K562 (cell line): ENCODE results near the gene SLA2. TPM values are rescaled to one million over a fixed set of nuclear protein-coding genes. Genes with fewer than 3 reads are reported as not detected.

Experiments used
- ASH1L ChIP-seq: fragments of 450-650 bp; IDR thresholded peaks from 2 replicates; pipeline ENCODE4 v1.6.1; 2018; ENCODE audit warnings: borderline replicate concordance, mild to moderate bottlenecking, low read depth; ENCODE audit not compliant: partially characterized antibody
- EP400 ChIP-seq: fragments of 450-650 bp; IDR thresholded peaks from 2 replicates; pipeline ENCODE4 v1.6.1; 2017; ENCODE audit warnings: antibody characterized with exemption, mild to moderate bottlenecking, moderate library complexity
- EZH2 ChIP-seq: IDR thresholded peaks from 2 replicates; pipeline ENCODE4 v1.6.1; 2012; ENCODE audit warnings: low read depth, mild to moderate bottlenecking, inconsistent platforms, low read length, borderline replicate concordance
- GATAD2A ChIP-seq: fragments of 450-650 bp; IDR thresholded peaks from 2 replicates; pipeline ENCODE4 v1.6.1; 2017
- HDAC1 ChIP-seq, 2 experiments: fragments of 450-650 bp; IDR thresholded peaks; 2 replicates each; pipeline ENCODE4 v1.6.1; 2016 to 2017; ENCODE audit warnings: inconsistent platforms in 1 of 2, mild to moderate bottlenecking in 1 of 2, moderate library complexity in 1 of 2
- HMGN3 ChIP-seq: IDR thresholded peaks from 2 replicates; pipeline ENCODE4 v1.6.1; 2011; ENCODE audit warnings: borderline replicate concordance, low read depth, mild to moderate bottlenecking, mixed read lengths, low read length; ENCODE audit not compliant: insufficient read length; ENCODE audit errors: extremely low read depth
- MYC ChIP-seq, 2 experiments: fragments of 250-450 bp in 1 of 2; sonication (Bioruptor Pico) in 1 of 2; IDR thresholded peaks; 2 replicates each; pipeline versions ENCODE4 v1.5.1 to v1.6.1; 2012 to 2021; ENCODE audit warnings: low read depth in 2 of 2, borderline replicate concordance in 1 of 2, improper control_type of control experiment in 1 of 2, low read length in 1 of 2, mild to moderate bottlenecking in 1 of 2, moderate library complexity in 1 of 2
- NR2C1 ChIP-seq, 2 experiments: fragments of 450-650 bp; IDR thresholded peaks; 2 replicates each; pipeline ENCODE4 v1.6.1; 2017; ENCODE audit warnings: mild to moderate bottlenecking in 2 of 2, antibody characterized with exemption in 1 of 2, inconsistent platforms in 1 of 2, missing compliant biosample characterization in 1 of 2, missing genetic modification characterization in 1 of 2
- NR2F6 ChIP-seq: fragments of 450-650 bp; formaldehyde crosslinking; IDR thresholded peaks from 2 replicates; pipeline ENCODE4 v1.4.0; 2020; ENCODE audit warnings: mild to moderate bottlenecking
- NRF1 ChIP-seq, 2 experiments: fragments of 450-650 bp; IDR thresholded peaks in 1 of 2; conservative IDR thresholded peaks in 1 of 2; 2 replicates each; pipeline ENCODE4 v1.6.1; 2014; ENCODE audit warnings: mild to moderate bottlenecking in 2 of 2
- POLR2H ChIP-seq: IDR thresholded peaks from 2 replicates; pipeline ENCODE4 v1.6.1; 2016; ENCODE audit warnings: missing genetic modification characterization, low read depth, mild to moderate bottlenecking, control low read depth, missing compliant biosample characterization, moderate library complexity
- RBFOX2 ChIP-seq: fragments of 200-400 bp; formaldehyde crosslinking; IDR thresholded peaks from 2 replicates; pipeline ENCODE4 v1.6.1; 2017; ENCODE audit warnings: low read depth, mild to moderate bottlenecking, low read length, moderate library complexity
- SMARCC2 ChIP-seq: fragments of 450-650 bp; IDR thresholded peaks from 2 replicates; pipeline ENCODE4 v1.6.1; 2017; ENCODE audit warnings: antibody characterized with exemption, moderate library complexity, mild to moderate bottlenecking, low read depth
- U2AF1 ChIP-seq: fragments of 200-400 bp; formaldehyde crosslinking; optimal IDR thresholded peaks from 2 replicates; pipeline ENCODE3; 2017; ENCODE audit warnings: mild to moderate bottlenecking, low read depth, low read length, moderate library complexity
- ZBTB8A ChIP-seq: fragments of 450-650 bp; IDR thresholded peaks from 2 replicates; pipeline ENCODE4 v1.6.1; 2018; ENCODE audit warnings: mild to moderate bottlenecking, moderate library complexity; ENCODE audit not compliant: partially characterized antibody
- ZNF121 ChIP-seq: sonication (generic); formaldehyde crosslinking; conservative IDR thresholded peaks from 2 replicates; pipeline ENCODE4 v1.8.0; 2022; ENCODE audit warnings: missing genetic modification reagents
- ZNF41 ChIP-seq: fragments of 250-450 bp; sonication (Bioruptor Pico); conservative IDR thresholded peaks from 2 replicates; pipeline ENCODE4 v1.4.0; 2020; ENCODE audit warnings: mild to moderate bottlenecking
- ZNF445 ChIP-seq: fragments of 250-450 bp; sonication (Bioruptor Pico); IDR thresholded peaks from 2 replicates; pipeline ENCODE4 v1.4.0; 2020; ENCODE audit warnings: low read depth, mild to moderate bottlenecking, moderate library complexity
- polyA plus RNA-seq, 8 experiments: library from polyadenylated mRNA; depleted of rRNA in 4 of 8; stranded (reverse) in 5 of 8; unstranded in 3 of 8; fragments of >200 nt; fragmentation: Nextera tagmentation in 2 of 8; fragmentation: Illumina TruSeq in 1 of 8; extraction: Ambion mirVana in 2 of 8; extraction: Trizol in 1 of 8; gene quantifications; 2 replicates each; pipeline versions ENCODE4 v1.2.1 to v1.2.3, GENCODE V29; 2011 to 2014; ENCODE audit warnings: inconsistent platforms in 1 of 8, missing spikeins in 1 of 8
- total RNA-seq, 7 experiments: library from RNA; depleted of rRNA in 6 of 7; stranded (reverse); fragments of >200 nt in 6 of 7; fragmentation: Illumina TruSeq in 2 of 7; extraction: Trizol in 2 of 7; gene quantifications; 2 replicates each; pipeline versions ENCODE4 v1.2.1 to v1.2.3, GENCODE V29; 2011 to 2021; ENCODE audit warnings: low replicate concordance in 1 of 7
- TF ChIP-seq, protein P1 (sequence below): sonication (generic); formaldehyde crosslinking; IDR thresholded peaks from 2 replicates; pipeline ENCODE4 v1.8.1; 2023; ENCODE audit warnings: mild to moderate bottlenecking, missing genetic modification reagents
- TF ChIP-seq, protein P2 (sequence below): IDR thresholded peaks from 2 replicates; pipeline ENCODE4 v1.6.1; 2011; ENCODE audit not compliant: insufficient read length; ENCODE audit errors: extremely low read depth
- TF ChIP-seq, protein P3 (sequence below), 2 experiments: fragments of 450-650 bp in 1 of 2; sonication (generic) in 1 of 2; formaldehyde crosslinking in 1 of 2; IDR thresholded peaks in 1 of 2; conservative IDR thresholded peaks in 1 of 2; 2 replicates each; pipeline versions ENCODE4 v1.6.1 to v1.8.1; 2016 to 2023; ENCODE audit warnings: mild to moderate bottlenecking in 2 of 2, moderate library complexity in 2 of 2, inconsistent platforms in 1 of 2, missing genetic modification reagents in 1 of 2

The SLA2 gene
- total and polyA plus RNA-seq, 9 of the 15 experiments (the other 6 are each of a cell fraction or from before 2014, with no cell fraction given) = 0.07 TPM; not detected in 7

DNA sequence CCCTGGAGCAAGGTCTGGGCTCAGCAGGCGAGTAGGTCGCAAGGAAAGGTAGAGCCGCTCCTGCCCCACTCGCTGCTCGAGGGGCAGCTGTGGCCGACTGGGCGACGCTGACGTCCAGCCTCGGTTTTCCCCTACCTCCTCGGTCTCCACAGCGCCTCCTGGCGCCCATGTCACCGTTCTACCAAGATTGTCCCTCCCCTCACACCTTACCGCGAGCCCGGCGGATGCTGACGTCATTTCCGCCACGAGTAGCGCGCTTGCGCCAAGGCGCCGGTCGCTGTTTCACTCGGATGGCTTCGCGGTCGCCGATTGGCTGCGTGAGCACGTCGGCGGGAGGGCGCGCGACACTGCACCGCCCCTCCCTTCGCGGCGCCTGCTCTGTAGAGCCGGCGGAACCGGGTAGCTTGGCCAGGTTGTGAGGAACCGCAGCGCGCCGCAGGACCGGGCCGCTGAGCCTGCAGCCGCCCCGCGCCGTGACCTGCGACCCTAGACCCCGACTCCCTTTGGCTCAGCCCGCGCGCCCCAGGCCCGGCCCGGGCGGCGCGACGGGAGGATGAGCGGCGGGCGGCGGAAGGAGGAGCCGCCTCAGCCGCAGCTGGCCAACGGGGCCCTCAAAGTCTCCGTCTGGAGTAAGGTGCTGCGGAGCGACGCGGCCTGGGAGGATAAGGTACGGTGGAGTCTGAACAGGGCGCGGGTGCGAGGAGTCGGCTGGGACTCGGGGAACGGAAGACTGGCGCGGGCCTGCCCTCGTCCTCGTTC, 40.4 kb downstream of the SLA2 start, which contains the start of gene RAB5IF (continued):
- no peak for TF ChIP-seq ZBTB8A
- peak; percentile 83 for TF ChIP-seq MYC (IDR thresholded peaks at IDR 0.05; ENCODE audit: low read depth, low read length)
- TF ChIP-seq MYC (CRISPR knock-in tag; IDR thresholded peaks at IDR 0.05; ENCODE audit: borderline replicate concordance, low read depth) = no peak
- no peak for TF ChIP-seq ZNF41
- TF ChIP-seq ZNF121 (CRISPR knock-in tag) = no peak
- TF ChIP-seq HMGN3 = peak; percentile 81
- TF ChIP-seq ZNF445 (CRISPR knock-in tag) = no peak
- no peak for TF ChIP-seq EZH2
- peak; percentile 91 for TF ChIP-seq RBFOX2
- TF ChIP-seq POLR2H (tag) = peak; percentile 90
- peak; percentile 93 to 95 for TF ChIP-seq NRF1 (conservative IDR thresholded peaks at IDR 0.05 in 1 of 2, IDR thresholded peaks at IDR 0.05 in 1 of 2)
- peak in 1 of 2 experiments; percentile 47; a peak in 1 of 4 replicates for TF ChIP-seq HDAC1 (IDR thresholded peaks at IDR 0.05)
- TF ChIP-seq NR2F6 (CRISPR knock-in tag) = no peak
- TF ChIP-seq, protein P1, sequence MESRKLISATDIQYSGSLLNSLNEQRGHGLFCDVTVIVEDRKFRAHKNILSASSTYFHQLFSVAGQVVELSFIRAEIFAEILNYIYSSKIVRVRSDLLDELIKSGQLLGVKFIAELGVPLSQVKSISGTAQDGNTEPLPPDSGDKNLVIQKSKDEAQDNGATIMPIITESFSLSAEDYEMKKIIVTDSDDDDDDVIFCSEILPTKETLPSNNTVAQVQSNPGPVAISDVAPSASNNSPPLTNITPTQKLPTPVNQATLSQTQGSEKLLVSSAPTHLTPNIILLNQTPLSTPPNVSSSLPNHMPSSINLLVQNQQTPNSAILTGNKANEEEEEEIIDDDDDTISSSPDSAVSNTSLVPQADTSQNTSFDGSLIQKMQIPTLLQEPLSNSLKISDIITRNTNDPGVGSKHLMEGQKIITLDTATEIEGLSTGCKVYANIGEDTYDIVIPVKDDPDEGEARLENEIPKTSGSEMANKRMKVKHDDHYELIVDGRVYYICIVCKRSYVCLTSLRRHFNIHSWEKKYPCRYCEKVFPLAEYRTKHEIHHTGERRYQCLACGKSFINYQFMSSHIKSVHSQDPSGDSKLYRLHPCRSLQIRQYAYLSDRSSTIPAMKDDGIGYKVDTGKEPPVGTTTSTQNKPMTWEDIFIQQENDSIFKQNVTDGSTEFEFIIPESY (CRISPR knock-in tag) = peak; percentile 89
- no peak for TF ChIP-seq ASH1L
- TF ChIP-seq, protein P2, sequence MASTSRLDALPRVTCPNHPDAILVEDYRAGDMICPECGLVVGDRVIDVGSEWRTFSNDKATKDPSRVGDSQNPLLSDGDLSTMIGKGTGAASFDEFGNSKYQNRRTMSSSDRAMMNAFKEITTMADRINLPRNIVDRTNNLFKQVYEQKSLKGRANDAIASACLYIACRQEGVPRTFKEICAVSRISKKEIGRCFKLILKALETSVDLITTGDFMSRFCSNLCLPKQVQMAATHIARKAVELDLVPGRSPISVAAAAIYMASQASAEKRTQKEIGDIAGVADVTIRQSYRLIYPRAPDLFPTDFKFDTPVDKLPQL = peak; percentile 30
- no peak for TF ChIP-seq U2AF1
- peak; percentile 87 for TF ChIP-seq EP400
- TF ChIP-seq NR2C1 (IDR thresholded peaks at IDR 0.05) = peak; percentile 24; the same call in 1 of the 2 replicates
- TF ChIP-seq NR2C1 (tag; IDR thresholded peaks at IDR 0.05) = no peak
- TF ChIP-seq GATAD2A = no peak
- TF ChIP-seq, protein P3, sequence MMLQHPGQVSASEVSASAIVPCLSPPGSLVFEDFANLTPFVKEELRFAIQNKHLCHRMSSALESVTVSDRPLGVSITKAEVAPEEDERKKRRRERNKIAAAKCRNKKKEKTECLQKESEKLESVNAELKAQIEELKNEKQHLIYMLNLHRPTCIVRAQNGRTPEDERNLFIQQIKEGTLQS (IDR thresholded peaks at IDR 0.05) = peak; percentile 100
- TF ChIP-seq, protein P3 (CRISPR knock-in tag; conservative IDR thresholded peaks at IDR 0.05) = 0 out of 2 replicates have a peak, but pooled peaks have one; percentile 24
- TF ChIP-seq SMARCC2 = 0 out of 2 replicates have a peak, but pooled peaks have one; percentile 14
